Tibial artery (tissue), 4 donors: ENCODE measurements around the gene NPIPB4.
"Not testable (repeated sequence)": the region's sequence is repeated elsewhere in the genome, so short reads cannot be mapped to it uniquely, and the experiment has no call there.

Experiments
- DNase-seq, 2 donors: peaks; one replicate each; pipeline ENCODE4 v3.0.0-alpha.2; 2019
- H3K27ac ChIP-seq, 2 donors: fragments of 200-600 bp; sonication (generic) in 1 of 2; 1 replicate in 1 of 2; 2 replicates in 1 of 2; pipeline ENCODE4 v1.5.1; 2018 to 2019; ENCODE audit warnings: mild to moderate bottlenecking in 1 of 2
- H3K27me3 ChIP-seq, 2 donors: fragments of 200-600 bp; sonication (generic) in 1 of 2; one replicate each; pipeline versions ENCODE4 v1.5.1 to v1.6.0; 2016 to 2019
- H3K36me3 ChIP-seq, 3 donors: fragments of 200-600 bp; sonication (generic) in 2 of 3; one replicate each; pipeline ENCODE4 v1.5.1; 2016 to 2019; ENCODE audit warnings: mild to moderate bottlenecking in 2 of 3
- H3K4me1 ChIP-seq, 4 donors: fragments of 200-600 bp; sonication (generic) in 2 of 4; 1 replicate in 3 of 4; 2 replicates in 1 of 4; pipeline ENCODE4 v1.5.1; 2016 to 2019
- H3K4me3 ChIP-seq, 2 donors: fragments of 200-600 bp; sonication (generic) in 1 of 2; 1 replicate in 1 of 2; 2 replicates in 1 of 2; pipeline ENCODE4 v1.5.1; 2018 to 2019; ENCODE audit warnings: mild to moderate bottlenecking in 2 of 2
- H3K9me3 ChIP-seq, 3 donors: fragments of 200-600 bp; sonication (generic) in 1 of 3; one replicate each; pipeline ENCODE4 v1.5.1; 2016 to 2019
- CTCF ChIP-seq, 2 experiments: fragments of 200-600 bp in 1 of 2; fragments of 450-650 bp in 1 of 2; IDR thresholded peaks; one replicate each; pipeline ENCODE4 v1.5.1; 2017 to 2019; ENCODE audit warnings: antibody characterized with exemption in 2 of 2, mild to moderate bottlenecking in 1 of 2, moderate library complexity in 1 of 2
- intact Hi-C: fragments of 100-400 bp; cut with DNase I; formaldehyde crosslinking; loops from one replicate; pipeline ENCODE4 v1.15.0; 2023; ENCODE audit warnings: low total_unique reads

NPIPB4 gene

DNA sequence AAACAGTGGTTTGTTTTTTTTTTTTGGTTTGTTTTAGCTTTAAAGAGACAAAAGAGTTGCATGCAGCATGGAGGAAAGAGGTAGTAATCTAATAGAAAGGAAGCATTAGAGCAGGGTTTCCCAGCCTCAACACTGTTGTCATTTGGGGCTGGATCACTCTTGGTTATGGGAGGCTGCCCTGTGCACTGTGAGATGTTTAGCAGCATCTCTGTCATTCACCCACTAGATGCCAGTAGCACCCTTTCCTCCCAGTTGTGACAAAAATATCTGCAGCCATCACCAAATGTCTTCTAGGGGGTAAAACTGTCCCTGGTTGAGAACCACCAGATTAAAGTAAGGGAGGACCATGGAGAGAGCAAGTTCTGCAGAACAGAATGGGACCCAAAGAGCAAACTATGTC, 40.5 kb downstream of the NPIPB4 start:
- H3K27me3 ChIP-seq, H3K9me3 ChIP-seq, H3K36me3 ChIP-seq, H3K4me3 ChIP-seq, DNase-seq, H3K4me1 ChIP-seq, H3K27ac ChIP-seq, intact Hi-C loops: not testable (repeated sequence)

- peaks cover 8 to 15% (median 9%) of the 10 kb centered on the region in 3 donors for H3K36me3 ChIP-seq
- H3K9me3 ChIP-seq, H3K4me1 ChIP-seq, DNase-seq, H3K27me3 ChIP-seq, H3K27ac ChIP-seq, H3K4me3 ChIP-seq, intact Hi-C loops: not testable (repeated sequence)
Measured at GRCh38 chr16:21815694-21816093, 41.9 kb downstream of the NPIPB4 start.

DNA sequence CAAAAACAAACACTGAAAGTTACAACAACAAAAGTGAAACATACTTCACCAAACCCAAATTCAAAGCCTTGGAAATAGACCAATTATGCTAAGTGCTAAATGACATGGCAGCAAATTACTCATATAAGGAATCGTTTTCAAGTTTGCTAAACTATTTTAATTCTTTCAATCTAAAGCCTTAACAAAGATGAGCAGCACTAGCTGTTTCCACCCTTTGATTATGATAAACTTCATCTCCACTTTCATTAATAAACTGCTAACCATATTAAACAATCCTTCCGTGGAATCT, 55.2 kb downstream of the NPIPB4 start:
- H3K9me3 ChIP-seq, intact Hi-C loops, H3K27ac ChIP-seq, H3K4me1 ChIP-seq, DNase-seq, H3K27me3 ChIP-seq, H3K4me3 ChIP-seq, H3K36me3 ChIP-seq: not testable (repeated sequence)

- TF ChIP-seq CTCF (IDR thresholded peaks at IDR 0.05), result peak; percentile 31 to 38
- H3K36me3 ChIP-seq, DNase-seq, H3K27me3 ChIP-seq, intact Hi-C loops, H3K4me1 ChIP-seq, H3K27ac ChIP-seq, H3K9me3 ChIP-seq, H3K4me3 ChIP-seq: not testable (repeated sequence)
Measured at GRCh38 chr16:21801538-21802374, 55.8 kb downstream of the NPIPB4 start.

DNA sequence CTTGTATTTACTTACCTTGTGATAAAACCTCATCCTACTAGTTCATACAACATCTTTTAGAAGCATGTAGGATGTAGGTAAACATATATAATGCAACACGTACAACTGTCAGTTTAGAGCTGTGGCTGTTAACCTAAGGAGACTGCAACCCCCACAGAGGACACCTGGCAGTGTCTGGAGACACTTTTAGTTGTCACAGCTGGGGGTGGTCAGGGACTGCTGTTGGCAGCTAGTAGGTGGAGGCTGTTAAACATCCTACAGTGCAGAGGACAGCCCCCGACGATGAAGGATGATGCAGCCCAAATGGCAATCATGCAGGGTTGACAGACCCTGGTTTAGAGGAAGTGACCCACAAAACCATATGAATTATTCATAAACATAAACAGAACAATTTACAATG, 59.0 kb downstream of the NPIPB4 start:
- H3K27me3 ChIP-seq, H3K9me3 ChIP-seq, intact Hi-C loops, H3K36me3 ChIP-seq, H3K27ac ChIP-seq, H3K4me1 ChIP-seq, H3K4me3 ChIP-seq, DNase-seq: not testable (repeated sequence)

DNA sequence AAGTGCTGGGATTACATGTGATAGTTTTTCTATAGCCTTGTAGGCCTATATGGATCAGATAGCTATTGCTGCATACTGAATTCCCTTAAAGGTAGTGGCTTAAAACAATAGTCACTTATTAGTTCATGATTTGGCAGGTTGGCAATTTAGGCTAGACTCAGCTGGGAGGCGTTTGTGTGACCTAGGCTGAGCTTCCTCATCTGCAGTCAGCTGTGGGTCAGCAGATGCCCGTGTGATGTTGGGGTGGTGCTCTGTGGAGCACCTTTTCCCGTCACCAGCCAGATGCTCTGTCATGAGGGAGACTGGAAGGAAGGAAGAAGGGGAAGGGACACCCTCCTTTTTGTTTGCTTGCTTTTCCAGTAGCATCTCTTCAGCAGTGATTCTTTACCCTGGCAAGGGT, 64.2 kb downstream of the NPIPB4 start:
- DNase-seq, H3K4me1 ChIP-seq, H3K27ac ChIP-seq, H3K27me3 ChIP-seq, H3K4me3 ChIP-seq, intact Hi-C loops, H3K36me3 ChIP-seq, H3K9me3 ChIP-seq: not testable (repeated sequence)

DNA sequence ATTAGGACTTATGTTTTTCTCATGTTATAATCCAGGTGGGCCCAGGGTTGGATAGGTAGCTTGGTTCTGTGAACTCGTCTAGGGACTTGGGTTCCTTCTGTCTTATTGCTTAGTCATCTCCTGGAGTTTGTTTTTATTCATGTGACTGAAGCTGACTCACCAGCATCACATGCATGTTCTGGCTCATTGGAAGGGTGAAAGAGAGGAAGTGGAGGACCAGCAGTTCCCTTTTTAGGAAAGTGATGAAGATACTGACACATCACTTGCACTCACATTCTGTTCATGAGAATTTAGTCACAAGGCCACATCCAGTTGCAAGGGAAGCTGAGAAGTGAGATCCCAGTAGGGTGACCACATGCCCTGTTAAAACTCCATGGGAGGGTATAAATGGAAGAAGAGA, 67.0 kb downstream of the NPIPB4 start:
- H3K36me3 ChIP-seq, DNase-seq, intact Hi-C loops, H3K4me3 ChIP-seq, H3K27me3 ChIP-seq, H3K27ac ChIP-seq, H3K4me1 ChIP-seq, H3K9me3 ChIP-seq: not testable (repeated sequence)
